Loucy (cell line): ENCODE results near the gene MIPEP.

ENCODE experiments used
- H2AFZ ChIP-seq: fragments of 200-600 bp; sonication (generic); 2 replicates; pipeline ENCODE4 v1.6.0; 2016; ENCODE audit warnings: antibody characterized with exemption, mild to moderate bottlenecking, low read length, moderate library complexity
- H3F3A ChIP-seq: fragments of 200-600 bp; 2 replicates; pipeline ENCODE4 v1.6.0; 2016; ENCODE audit warnings: antibody characterized with exemption, low read depth, mild to moderate bottlenecking
- H3K27me3 ChIP-seq: fragments of 200-600 bp; sonication (generic); 2 replicates; pipeline ENCODE4 v1.6.1; 2014; ENCODE audit warnings: low read length, mild to moderate bottlenecking; ENCODE audit not compliant: insufficient read depth, poor library complexity, severe bottlenecking
- H3K36me3 ChIP-seq: fragments of 200-600 bp; sonication (generic); 2 replicates; pipeline ENCODE4 v1.6.1; 2016; ENCODE audit warnings: low read length; ENCODE audit not compliant: insufficient read depth
- H3K4me1 ChIP-seq: fragments of 200-600 bp; sonication (generic); 2 replicates; pipeline ENCODE4 v1.5.1; 2014; ENCODE audit warnings: low read length, mild to moderate bottlenecking; ENCODE audit not compliant: insufficient read depth, poor library complexity, severe bottlenecking
- H3K4me2 ChIP-seq: fragments of 200-600 bp; sonication (generic); 2 replicates; pipeline ENCODE4 v1.6.0; 2014; ENCODE audit warnings: antibody characterized with exemption, low read length, low read depth, mild to moderate bottlenecking; ENCODE audit not compliant: poor library complexity, severe bottlenecking
- H3K4me3 ChIP-seq: fragments of 200-600 bp; sonication (generic); 2 replicates; pipeline ENCODE4 v1.5.1; 2014; ENCODE audit warnings: low read length, mild to moderate bottlenecking, mixed read lengths; ENCODE audit not compliant: poor library complexity, severe bottlenecking
- H3K79me2 ChIP-seq: fragments of 200-600 bp; sonication (generic); 2 replicates; pipeline ENCODE4 v1.6.1; 2014; ENCODE audit warnings: low read length; ENCODE audit not compliant: insufficient read depth
- H3K9ac ChIP-seq: fragments of 200-600 bp; sonication (generic); 2 replicates; pipeline ENCODE4 v1.6.0; 2014; ENCODE audit warnings: mild to moderate bottlenecking, low read depth, low read length, moderate library complexity; ENCODE audit not compliant: poor library complexity, severe bottlenecking
- H3K9me2 ChIP-seq: fragments of 200-600 bp; sonication (generic); replicated peaks from 2 replicates; pipeline ENCODE4 v1.6.1; 2016; ENCODE audit warnings: low read depth, low read length, mixed read lengths
- H3K9me3 ChIP-seq: fragments of 200-600 bp; sonication (generic); 2 replicates; pipeline ENCODE4 v1.6.1; 2014; ENCODE audit warnings: mild to moderate bottlenecking, antibody characterized with exemption, low read length, low read depth; ENCODE audit not compliant: insufficient read depth
- H4K20me1 ChIP-seq: fragments of 200-600 bp; sonication (generic); 2 replicates; pipeline ENCODE4 v1.6.0; 2014; ENCODE audit warnings: antibody characterized with exemption, low read length, mild to moderate bottlenecking; ENCODE audit not compliant: insufficient read depth, poor library complexity, severe bottlenecking
- CTCF ChIP-seq: fragments of 200-600 bp; sonication (generic); conservative IDR thresholded peaks from 2 replicates; pipeline ENCODE4 v1.5.1; 2014; ENCODE audit warnings: mild to moderate bottlenecking, antibody characterized with exemption, low read length
- EZH2phosphoT487 ChIP-seq: fragments of 200-600 bp; IDR thresholded peaks from 2 replicates; pipeline ENCODE4 v1.6.1; 2018; ENCODE audit warnings: antibody characterized with exemption, mild to moderate bottlenecking, moderate library complexity, borderline replicate concordance

MIPEP gene

GRCh38 chr13:23888658-23889614 is at the start of gene MIPEP:
Gene MIPEP, minus strand, starts transcription at chr13:23889400. Its CDS starts 80 bp downstream, at chr13:23889320.
- Histone ChIP-seq H3K27me3 (no peaks in the 10 kb centered on the region), H3K4me1 (peaks cover 15% of the 10 kb centered on the region), H3K9me2 (no peaks in the 10 kb centered on the region), H3K9me3 (no peaks in the 10 kb centered on the region), H2AFZ (peak within 1 kb of the TSS; percentile 96), H3K36me3 (no peaks in the 10 kb centered on the region), H3K79me2 (no peaks in the 10 kb centered on the region), H3F3A (no peaks in the 10 kb centered on the region), H3K4me2 (peak within 1 kb of the TSS; percentile 86), H4K20me1 (no peaks in the 10 kb centered on the region), H3K4me3 (peak within 1 kb of the TSS; percentile 85), H3K9ac (peak within 1 kb of the TSS; percentile 65)
- TF ChIP-seq EZH2phosphoT487 (no peak), CTCF (peak; percentile 71)

GRCh38 chr13:23934520-23934919 is 45.3 kb upstream of the MIPEP start:
- TF ChIP-seq CTCF = no peak
- no peak for TF ChIP-seq EZH2phosphoT487
- H2AFZ ChIP-seq = no peak overlapping the region
- no peaks in the 10 kb centered on the region for H4K20me1 ChIP-seq
- no peak overlapping the region for H3K4me3 ChIP-seq
- no peaks in the 10 kb centered on the region for H3K79me2 ChIP-seq
- no peaks in the 10 kb centered on the region for H3K4me1 ChIP-seq
- H3K9me3 ChIP-seq = no peaks in the 10 kb centered on the region
- H3K27me3 ChIP-seq = no peaks in the 10 kb centered on the region
- H3K9me2 ChIP-seq = no peaks in the 10 kb centered on the region
- no peaks in the 10 kb centered on the region for H3K36me3 ChIP-seq
- H3K9ac ChIP-seq = no peak overlapping the region
- no peak overlapping the region for H3K4me2 ChIP-seq
- H3F3A ChIP-seq = no peaks in the 10 kb centered on the region

GRCh38 chr13:23928985-23929384 is 39.8 kb upstream of the MIPEP start:
- H3F3A ChIP-seq = no peaks in the 10 kb centered on the region
- H3K36me3 ChIP-seq = no peaks in the 10 kb centered on the region
- no peaks in the 10 kb centered on the region for H3K9me3 ChIP-seq
- no peak overlapping the region for H2AFZ ChIP-seq
- H3K9ac ChIP-seq = no peak overlapping the region
- no peaks in the 10 kb centered on the region for H3K79me2 ChIP-seq
- no peaks in the 10 kb centered on the region for H4K20me1 ChIP-seq
- H3K27me3 ChIP-seq = no peaks in the 10 kb centered on the region
- TF ChIP-seq EZH2phosphoT487 = no peak
- no peak for TF ChIP-seq CTCF
- no peak overlapping the region for H3K4me2 ChIP-seq
- H3K4me1 ChIP-seq = no peaks in the 10 kb centered on the region
- H3K4me3 ChIP-seq = no peak overlapping the region
- H3K9me2 ChIP-seq = no peaks in the 10 kb centered on the region
